Measurements from ENCODE around the gene HCRT. TPM values are rescaled to one million over a fixed set of nuclear protein-coding genes. Genes with fewer than 3 reads are reported as not detected.

The HCRT gene
- total RNA-seq, 1 donor from 2014 or later: not detected

- TF ChIP-seq EZH2 (IDR thresholded peaks at IDR 0.05; ENCODE audit: insufficient read depth, low read length): no peak
- no peak for TF ChIP-seq CTCF (IDR thresholded peaks at IDR 0.05; ENCODE audit: insufficient read depth, low read depth, low read length)
- Histone ChIP-seq H2AFZ (ENCODE audit: low read depth, low read length) (no peak overlapping the region), H3K4me2 (ENCODE audit: low read length) (no peak overlapping the region), H3K4me3 (ENCODE audit: insufficient read depth, low read depth, low read length) (no peak overlapping the region), H3K9me3 (ENCODE audit: insufficient read depth, low read depth, low read length) (no peaks in the 10 kb centered on the region), H3K27me3 (ENCODE audit: insufficient read depth, low read length) (peaks cover 10% of the 10 kb centered on the region), H3K27ac (ENCODE audit: low read depth, low read length) (no peak overlapping the region), H3K9ac (ENCODE audit: low read length) (no peak overlapping the region), H3K36me3 (ENCODE audit: insufficient read depth, low read length) (no peaks in the 10 kb centered on the region), H4K20me1 (ENCODE audit: insufficient read depth, low read length) (no peaks in the 10 kb centered on the region), H3K79me2 (ENCODE audit: insufficient read depth, low read length) (no peaks in the 10 kb centered on the region), H3K4me1 (ENCODE audit: insufficient read depth, low read length) (no peaks in the 10 kb centered on the region)
- Mint-ChIP-seq H3K4me3 (ENCODE audit: unreplicated experiment) (no peak overlapping the region), H3K27ac (ENCODE audit: unreplicated experiment) (no peak overlapping the region), H3K36me3 (ENCODE audit: low read depth, unreplicated experiment) (peaks cover 3% of the 10 kb centered on the region), H3K27me3 (ENCODE audit: low read depth, unreplicated experiment) (peaks cover 54% of the 10 kb centered on the region), H3K9me3 (ENCODE audit: unreplicated experiment) (peaks cover 6% of the 10 kb centered on the region), H3K4me1 (ENCODE audit: low read depth, unreplicated experiment) (no peaks in the 10 kb centered on the region)
- no peak for DNase-seq (ENCODE audit: low read depth)
- no peak for FAIRE-seq
Observed at GRCh38 chr17:42169351-42169750, 15.9 kb downstream of the HCRT start.

- peaks cover 3% of the 10 kb centered on the region for H3K36me3 Mint-ChIP-seq (ENCODE audit: low read depth, unreplicated experiment)
Observed at GRCh38 chr17:42167807-42168206, 17.4 kb downstream of the HCRT start.

More at GRCh38 chr17:42167807-42168206, 17.4 kb downstream of the HCRT start:
- Histone ChIP-seq H3K27me3 (ENCODE audit: insufficient read depth, low read length) (peaks cover 4% of the 10 kb centered on the region), H4K20me1 (ENCODE audit: insufficient read depth, low read length) (no peaks in the 10 kb centered on the region), H3K27ac (ENCODE audit: low read depth, low read length) (no peak overlapping the region), H3K36me3 (ENCODE audit: insufficient read depth, low read length) (no peaks in the 10 kb centered on the region), H3K79me2 (ENCODE audit: insufficient read depth, low read length) (no peaks in the 10 kb centered on the region), H3K9me3 (ENCODE audit: insufficient read depth, low read depth, low read length) (no peaks in the 10 kb centered on the region), H3K4me2 (ENCODE audit: low read length) (no peak overlapping the region), H3K9ac (ENCODE audit: low read length) (no peak overlapping the region), H3K4me1 (ENCODE audit: insufficient read depth, low read length) (no peaks in the 10 kb centered on the region), H2AFZ (ENCODE audit: low read depth, low read length) (no peak overlapping the region), H3K4me3 (ENCODE audit: insufficient read depth, low read depth, low read length) (no peak overlapping the region)
- no peak overlapping the region for H3K27ac Mint-ChIP-seq (ENCODE audit: unreplicated experiment)
- H3K4me3 Mint-ChIP-seq (ENCODE audit: unreplicated experiment): no peak overlapping the region
- peaks cover 47% of the 10 kb centered on the region for H3K27me3 Mint-ChIP-seq (ENCODE audit: low read depth, unreplicated experiment)
- FAIRE-seq (no peak), DNase-seq (ENCODE audit: low read depth) (no peak)
- no peaks in the 10 kb centered on the region for H3K4me1 Mint-ChIP-seq (ENCODE audit: low read depth, unreplicated experiment)
- TF ChIP-seq EZH2 (IDR thresholded peaks at IDR 0.05; ENCODE audit: insufficient read depth, low read length) (no peak), CTCF (IDR thresholded peaks at IDR 0.05; ENCODE audit: insufficient read depth, low read depth, low read length) (no peak)
- H3K9me3 Mint-ChIP-seq (ENCODE audit: unreplicated experiment): peaks cover 6% of the 10 kb centered on the region
